ENCODE data around the gene VNN1. TPM values are rescaled to one million over a fixed set of nuclear protein-coding genes. Genes with fewer than 3 reads are reported as not detected.
A peak's percentile ranks its signal among the peaks of the same experiment; 100 is the strongest.

Gene VNN1
- total RNA-seq (under 1 TPM; 0.25 to 0.62 (median 0.40) TPM), polyA plus RNA-seq (under 1 TPM; 0.06 to 0.32 (median 0.18) TPM)
- long read RNA-seq, donor 1 = 0 reads
- long read RNA-seq, donor 2 = 0 reads

DNA sequence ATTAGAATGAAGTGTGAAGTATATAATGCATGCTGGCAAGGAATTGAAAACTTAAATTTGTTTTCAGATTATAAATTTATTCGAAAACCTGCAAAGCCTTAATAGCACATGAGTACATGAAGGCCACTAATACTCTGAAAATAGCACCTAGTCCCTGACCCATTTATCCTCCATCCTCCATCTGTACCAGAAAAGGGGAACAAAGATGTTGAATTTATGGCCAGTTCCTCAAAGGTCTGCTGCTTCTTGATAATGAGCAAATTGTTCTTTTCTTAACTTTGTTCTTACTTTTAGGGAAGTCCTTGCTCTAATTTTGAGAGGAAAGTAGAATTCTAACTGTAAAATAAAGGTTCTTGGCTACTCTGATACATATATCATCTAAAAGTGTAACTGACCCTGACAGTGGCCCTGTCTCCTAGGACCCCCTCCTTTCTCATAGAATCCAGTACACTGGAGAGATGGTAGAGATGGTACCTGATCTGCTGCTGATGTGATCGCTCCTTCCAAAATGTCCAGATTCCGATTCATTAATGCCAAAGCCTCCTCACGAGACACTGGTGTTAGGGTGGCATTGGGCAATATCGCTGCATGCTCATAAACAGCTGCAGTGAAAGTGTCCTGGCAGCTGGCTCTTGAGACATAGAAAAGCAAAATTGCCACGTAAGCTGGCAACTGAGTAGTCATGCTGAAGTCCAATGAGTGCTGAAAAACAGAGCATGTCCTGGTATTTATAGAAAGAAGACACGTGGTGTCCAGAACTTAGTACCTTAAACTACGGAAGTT lies at the start of gene VNN1:
TSS of gene VNN1 (minus strand) at position 704 of the 783 bp plus-strand sequence. CDS start at position 684, 20 bp downstream.
- H3K9me3 ChIP-seq = no peaks in the 10 kb centered on the region
- ATAC-seq (peak in 3 of 4 donors; percentile 36 to 69 (median 68)), DNase-seq (no peak)
- WGBS, 3 donors = 35 to 52% (median 40%) methylated on average over 8 of the region's 8 CpGs
- H3K27ac ChIP-seq = peak within 1 kb of the TSS; percentile 44
- no peak within 1 kb of the TSS for H3K4me3 ChIP-seq
- no peaks in the 10 kb centered on the region for H3K36me3 ChIP-seq (ENCODE audit: insufficient read depth in 1 of 2, low read depth in 1 of 2)
- no peaks in the 10 kb centered on the region for H3K4me1 ChIP-seq
- H3K27me3 ChIP-seq (ENCODE audit: insufficient read depth in 3 of 3, low read length in 2 of 3) = no peaks in the 10 kb centered on the region
- intact Hi-C loops (cut with DNase I) = no loop called here
- no peak for TF ChIP-seq CTCF (IDR thresholded peaks at IDR 0.05)

DNA sequence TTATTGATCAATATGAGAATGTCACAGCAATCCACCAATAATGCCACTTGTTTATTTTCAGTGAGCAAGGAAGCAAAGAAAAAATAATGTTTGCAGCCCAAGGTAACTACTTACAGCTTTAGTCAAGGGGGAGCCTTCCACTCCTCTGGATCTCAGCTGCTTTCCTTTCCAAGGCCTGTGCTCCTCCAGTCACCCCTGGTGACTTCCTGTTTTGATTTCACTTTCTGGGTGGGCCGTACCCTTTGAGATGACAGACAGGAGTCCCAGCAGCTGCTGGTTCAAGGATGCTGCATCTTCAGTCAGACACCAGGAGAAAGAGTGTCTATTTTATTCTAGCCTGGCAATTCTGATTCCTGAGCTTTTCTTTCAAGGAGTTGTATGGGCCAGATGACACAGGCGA lies 49.4 kb upstream of the VNN1 start:
- Histone ChIP-seq H3K27me3 (ENCODE audit: insufficient read depth in 3 of 3, low read length in 2 of 3) (no peaks in the 10 kb centered on the region), H3K27ac (no peak overlapping the region), H3K9me3 (no peaks in the 10 kb centered on the region), H3K4me3 (no peak overlapping the region), H3K4me1 (no peaks in the 10 kb centered on the region), H3K36me3 (ENCODE audit: insufficient read depth in 1 of 2, low read depth in 1 of 2) (no peaks in the 10 kb centered on the region)
- 47 to 74% (median 72%) methylated on average over 2 of the region's 2 CpGs for WGBS, 3 donors
- no peak for ATAC-seq
- no peak for TF ChIP-seq CTCF (IDR thresholded peaks at IDR 0.05)
- intact Hi-C loops (cut with DNase I) = loop anchor here in 1 of 2 donors (10.0 kb wide), 1 partner anchor 88 kb away; no protein-coding TSS in a partner anchor
- DNase-seq = no peak

GRCh38 chr6:132760256-132760655 lies 46.4 kb upstream of the VNN1 start:
- no peaks in the 10 kb centered on the region for H3K4me1 ChIP-seq
- ATAC-seq = no peak
- no peak for TF ChIP-seq CTCF (IDR thresholded peaks at IDR 0.05)
- H3K4me3 ChIP-seq = no peak overlapping the region
- H3K27ac ChIP-seq = no peak overlapping the region
- WGBS, 3 donors = 91 to 96% (median 93%) methylated on average over 3 of the region's 3 CpGs
- intact Hi-C loops (cut with DNase I) = loop anchor here in 1 of 2 donors (10.0 kb wide), 1 partner anchor 85 kb away; no protein-coding TSS in a partner anchor
- H3K36me3 ChIP-seq (ENCODE audit: insufficient read depth in 1 of 2, low read depth in 1 of 2) = no peaks in the 10 kb centered on the region
- no peaks in the 10 kb centered on the region for H3K9me3 ChIP-seq
- DNase-seq = no peak
- H3K27me3 ChIP-seq (ENCODE audit: insufficient read depth in 3 of 3, low read length in 2 of 3) = no peaks in the 10 kb centered on the region

- no peak overlapping the region for H3K4me3 ChIP-seq
- no peak overlapping the region for H3K27ac ChIP-seq
- no peaks in the 10 kb centered on the region for H3K4me1 ChIP-seq
- intact Hi-C loops (cut with DNase I) = no loop called here
- DNase-seq (no peak), ATAC-seq (no peak)
- H3K27me3 ChIP-seq (ENCODE audit: insufficient read depth in 3 of 3, low read length in 2 of 3) = no peaks in the 10 kb centered on the region
- no peak for TF ChIP-seq CTCF (IDR thresholded peaks at IDR 0.05)
- H3K9me3 ChIP-seq = no peaks in the 10 kb centered on the region
- 88 to 91% (median 89%) methylated on average over 2 of the region's 2 CpGs for WGBS, 3 donors
- H3K36me3 ChIP-seq (ENCODE audit: insufficient read depth in 1 of 2, low read depth in 1 of 2) = no peaks in the 10 kb centered on the region
These were observed 44.8 kb upstream of the VNN1 start for GRCh38 chr6:132758689-132759088.
